Measurements from ENCODE around the gene TTC36. TPM values are rescaled to one million over a fixed set of nuclear protein-coding genes. Genes with fewer than 3 reads are reported as not detected.
"Not testable (repeated sequence)": the region's sequence is repeated elsewhere in the genome, so short reads cannot be mapped to it uniquely, and the experiment has no call there.

The TTC36 gene, protein sequence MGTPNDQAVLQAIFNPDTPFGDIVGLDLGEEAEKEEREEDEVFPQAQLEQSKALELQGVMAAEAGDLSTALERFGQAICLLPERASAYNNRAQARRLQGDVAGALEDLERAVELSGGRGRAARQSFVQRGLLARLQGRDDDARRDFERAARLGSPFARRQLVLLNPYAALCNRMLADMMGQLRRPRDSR
- under 1 TPM; 0.36 to 0.43 TPM for total RNA-seq

DNA sequence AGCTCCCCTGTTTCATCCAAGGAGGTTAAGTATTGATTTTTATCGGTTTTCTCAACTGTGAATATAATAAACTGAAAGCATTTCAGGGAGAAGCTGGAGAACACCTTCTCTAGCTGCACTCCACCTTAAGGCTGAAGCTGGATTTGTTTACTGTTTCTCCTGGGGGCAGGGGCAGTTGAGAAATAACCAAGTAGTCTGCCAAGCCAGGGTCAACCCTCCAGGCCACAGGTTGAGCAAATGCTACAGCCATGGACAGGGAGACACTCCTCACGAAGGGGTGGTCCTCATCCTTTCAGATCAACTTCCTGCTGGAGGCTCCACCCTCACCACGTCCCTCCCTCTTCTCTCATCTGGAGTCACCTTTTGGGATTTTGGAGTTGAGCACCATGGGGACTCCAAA lies at the start of gene TTC36:
Gene TTC36, plus strand, starts transcription at position 366 of the 400 bp plus-strand sequence. Its CDS starts 21 bp downstream, at position 387.
- DNase-seq (no peak), ATAC-seq (no peak)
- H3K9me3 Mint-ChIP-seq = no peaks in the 10 kb centered on the region
- H3K27me3 Mint-ChIP-seq = no peaks in the 10 kb centered on the region
- no peak within 1 kb of the TSS for H3K4me3 Mint-ChIP-seq
- ChIA-PET POLR2A (interaction anchor here (1.6 kb wide), 1 partner anchor 43 kb away, joined by 4 read pairs; no protein-coding TSS in a partner anchor), CTCF (interaction anchor here (1.1 kb wide), 1 partner anchor 11 kb away, joined by 3 read pairs; no protein-coding TSS in a partner anchor)
- intact Hi-C loops (cut with micrococcal nuclease) = loop anchor here (5.0 kb wide), 1 partner anchor 40 kb away; the partner anchor contains the start of gene IFT46
- TF ChIP-seq, protein P1, sequence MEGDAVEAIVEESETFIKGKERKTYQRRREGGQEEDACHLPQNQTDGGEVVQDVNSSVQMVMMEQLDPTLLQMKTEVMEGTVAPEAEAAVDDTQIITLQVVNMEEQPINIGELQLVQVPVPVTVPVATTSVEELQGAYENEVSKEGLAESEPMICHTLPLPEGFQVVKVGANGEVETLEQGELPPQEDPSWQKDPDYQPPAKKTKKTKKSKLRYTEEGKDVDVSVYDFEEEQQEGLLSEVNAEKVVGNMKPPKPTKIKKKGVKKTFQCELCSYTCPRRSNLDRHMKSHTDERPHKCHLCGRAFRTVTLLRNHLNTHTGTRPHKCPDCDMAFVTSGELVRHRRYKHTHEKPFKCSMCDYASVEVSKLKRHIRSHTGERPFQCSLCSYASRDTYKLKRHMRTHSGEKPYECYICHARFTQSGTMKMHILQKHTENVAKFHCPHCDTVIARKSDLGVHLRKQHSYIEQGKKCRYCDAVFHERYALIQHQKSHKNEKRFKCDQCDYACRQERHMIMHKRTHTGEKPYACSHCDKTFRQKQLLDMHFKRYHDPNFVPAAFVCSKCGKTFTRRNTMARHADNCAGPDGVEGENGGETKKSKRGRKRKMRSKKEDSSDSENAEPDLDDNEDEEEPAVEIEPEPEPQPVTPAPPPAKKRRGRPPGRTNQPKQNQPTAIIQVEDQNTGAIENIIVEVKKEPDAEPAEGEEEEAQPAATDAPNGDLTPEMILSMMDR (IDR thresholded peaks at IDR 0.05) = no peak
- H3K27ac Mint-ChIP-seq = no peak within 1 kb of the TSS
- peaks cover 3% of the 10 kb centered on the region for H3K36me3 Mint-ChIP-seq (ENCODE audit: low read depth)
- H3K4me1 Mint-ChIP-seq (ENCODE audit: low read depth) = peaks cover 25% of the 10 kb centered on the region

- intact Hi-C loops (cut with micrococcal nuclease); H3K9me3 Mint-ChIP-seq; DNase-seq; H3K27me3 Mint-ChIP-seq; CTCF ChIA-PET; ATAC-seq; H3K4me3 Mint-ChIP-seq: not testable (repeated sequence)
- H3K4me1 Mint-ChIP-seq (ENCODE audit: low read depth) = peaks cover 11% of the 10 kb centered on the region
- peak overlapping the region; percentile 5 for H3K27ac Mint-ChIP-seq
- peaks cover 57% of the 10 kb centered on the region for H3K36me3 Mint-ChIP-seq (ENCODE audit: low read depth)
- POLR2A ChIA-PET = interaction anchor here (0.6 to 1.0 kb wide), 2 partner anchors 16 to 22 kb away, joined by 4 read pairs; no protein-coding TSS in a partner anchor
Measured at GRCh38 chr11:118481238-118481637, 46.0 kb upstream of the TTC36 start.

DNA sequence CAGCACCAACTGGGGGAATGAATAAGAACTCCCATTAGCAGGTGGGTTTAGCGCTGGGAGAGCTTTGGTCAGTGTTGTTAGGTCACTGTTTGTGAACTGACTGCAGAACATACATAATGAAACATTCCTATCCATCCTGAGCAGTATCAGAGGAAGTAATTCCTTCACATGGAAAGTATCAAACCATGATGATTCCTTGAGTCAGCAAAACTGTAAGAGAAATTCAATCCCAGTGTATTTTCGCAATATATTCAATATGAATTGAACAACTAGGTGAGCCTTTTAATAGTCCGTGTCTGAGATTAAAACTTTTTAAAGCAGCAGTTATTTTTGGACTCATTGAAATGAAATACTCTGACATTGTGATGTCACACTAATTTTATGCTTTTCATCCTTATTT lies 42.9 kb upstream of the TTC36 start:
- intact Hi-C loops (cut with micrococcal nuclease) = no loop called here
- ChIA-PET CTCF (interaction anchor here (0.8 to 0.9 kb wide), 3 partner anchors 9 to 286 kb away, joined by 3 read pairs; no protein-coding TSS in a partner anchor), POLR2A (no interaction called here)
- DNase-seq (no peak), ATAC-seq (no peak)
- peak overlapping the region; percentile 50 for H3K27ac Mint-ChIP-seq
- no peaks in the 10 kb centered on the region for H3K27me3 Mint-ChIP-seq
- peaks cover 42% of the 10 kb centered on the region for H3K36me3 Mint-ChIP-seq (ENCODE audit: low read depth)
- TF ChIP-seq, protein P1 (IDR thresholded peaks at IDR 0.05) = no peak
- H3K4me3 Mint-ChIP-seq = no peak overlapping the region
- H3K4me1 Mint-ChIP-seq (ENCODE audit: low read depth) = peaks cover 2% of the 10 kb centered on the region
- H3K9me3 Mint-ChIP-seq = peaks cover 2% of the 10 kb centered on the region

DNA sequence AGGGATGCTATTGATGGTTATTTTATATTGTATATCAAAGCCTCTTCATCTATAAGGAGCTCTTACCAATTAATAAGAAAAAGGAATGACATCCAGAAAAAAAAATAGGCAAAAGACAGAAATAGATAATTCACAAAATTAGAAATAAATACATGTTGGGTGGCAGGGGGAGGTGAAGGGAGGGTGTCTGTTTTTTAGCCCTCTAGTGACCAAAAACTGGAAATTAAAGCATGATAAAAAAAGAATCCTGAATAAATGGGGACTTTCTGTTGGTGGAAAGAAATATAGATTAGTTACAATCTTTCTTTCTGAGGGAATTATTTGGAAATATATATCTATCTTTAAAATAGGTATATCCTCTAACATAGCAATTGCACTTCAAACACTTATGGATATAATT lies 42.0 kb upstream of the TTC36 start:
- intact Hi-C loops (cut with micrococcal nuclease) = loop anchor here (5.0 kb wide), 1 partner anchor 48 kb away; the partner anchor contains the start of gene KMT2A

DNA sequence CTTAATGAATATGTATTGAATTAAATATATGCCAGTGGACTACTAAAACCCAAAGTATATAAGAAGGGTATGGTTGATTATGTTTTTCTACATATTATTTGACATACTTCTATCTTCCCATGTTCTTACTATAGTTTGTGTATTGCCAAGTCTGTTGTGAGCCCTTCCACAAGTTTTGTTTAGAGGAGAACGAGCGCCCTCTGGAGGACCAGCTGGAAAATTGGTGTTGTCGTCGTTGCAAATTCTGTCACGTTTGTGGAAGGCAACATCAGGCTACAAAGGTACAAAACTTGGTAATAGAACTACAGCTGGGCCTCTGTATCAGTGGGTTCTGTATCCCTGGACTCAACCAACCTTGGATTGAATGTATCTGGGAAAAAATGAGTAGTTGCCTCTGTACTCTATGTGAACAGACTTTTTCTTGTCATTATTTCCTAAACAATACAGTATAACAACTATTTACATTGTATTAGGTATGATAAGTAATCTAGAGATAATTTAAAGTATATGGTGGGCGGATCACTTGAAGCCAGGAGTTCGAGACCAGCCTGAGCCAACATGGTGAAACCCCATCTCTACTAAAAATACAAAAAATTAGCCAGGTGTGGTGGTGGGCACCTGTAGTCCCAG lies 38.7 kb upstream of the TTC36 start:
- peak; percentile 76 for DNase-seq
- intact Hi-C loops (cut with micrococcal nuclease) = loop anchor here (1.0 to 5.0 kb wide), 2 partner anchors 51 to 89 kb away; partner anchors contain the start of gene KMT2A
- POLR2A ChIA-PET = interaction anchor here (1.1 to 1.3 kb wide), 2 partner anchors 49 to 90 kb away, joined by 3 read pairs; no protein-coding TSS in a partner anchor
- TF ChIP-seq, protein P1 (IDR thresholded peaks at IDR 0.05) = peak; percentile 88
- peaks cover 7% of the 10 kb centered on the region for H3K4me1 Mint-ChIP-seq (ENCODE audit: low read depth)
- peaks cover 38% of the 10 kb centered on the region for H3K36me3 Mint-ChIP-seq (ENCODE audit: low read depth)
- peak; percentile 75 for ATAC-seq
- H3K4me3 Mint-ChIP-seq = no peak overlapping the region
- no peaks in the 10 kb centered on the region for H3K9me3 Mint-ChIP-seq
- no peaks in the 10 kb centered on the region for H3K27me3 Mint-ChIP-seq
- peak overlapping the region; percentile 10 for H3K27ac Mint-ChIP-seq
- CTCF ChIA-PET = interaction anchor here (0.7 to 3.7 kb wide), 30 partner anchors 8 to 246 kb away, joined by 3 to 25 read pairs (median 4); partner anchors contain the start of genes ATP5MG, KMT2A and UBE4A

More for the DNA sequence above, 42.0 kb upstream of the TTC36 start:
- CTCF ChIA-PET = interaction anchor here (0.8 to 0.9 kb wide), 3 partner anchors 10 to 287 kb away, joined by 3 read pairs; no protein-coding TSS in a partner anchor
- peaks cover 42% of the 10 kb centered on the region for H3K36me3 Mint-ChIP-seq (ENCODE audit: low read depth)
- peaks cover 2% of the 10 kb centered on the region for H3K4me1 Mint-ChIP-seq (ENCODE audit: low read depth)
- peaks cover 2% of the 10 kb centered on the region for H3K9me3 Mint-ChIP-seq
- TF ChIP-seq, protein P1 (IDR thresholded peaks at IDR 0.05) = no peak
- no peak for DNase-seq
- peak overlapping the region; percentile 52 for H3K27ac Mint-ChIP-seq
- no peak overlapping the region for H3K4me3 Mint-ChIP-seq
- no peak for ATAC-seq
- POLR2A ChIA-PET = interaction anchor here (0.6 kb wide), 1 partner anchor 93 kb away, joined by 3 read pairs; no protein-coding TSS in a partner anchor
- H3K27me3 Mint-ChIP-seq = no peaks in the 10 kb centered on the region

All from activated CD8-positive, alpha-beta T cell treated with anti-CD3 and anti-CD28 coated beads for 36 hours (primary cell).